Left lung (tissue), 10 donors: ENCODE measurements around the gene EIF4E1B. TPM values are rescaled to one million over a fixed set of nuclear protein-coding genes. Genes with fewer than 3 reads are reported as not detected.
A peak's percentile ranks its signal among the peaks of the same experiment; 100 is the strongest.

ENCODE experiments used
- ATAC-seq: fragments of 200-7000 bp; cut with Tn5 transposase; one replicate; pipeline ENCODE4 v1.9.1; 2020; ENCODE audit warnings: moderate library complexity
- DNase-seq, 4 donors: peaks; one replicate each; pipeline ENCODE4 v3.0.0-alpha.2; 2013 to 2020
- H3K27ac ChIP-seq, 2 donors: fragments of 200-600 bp; sonication (generic) in 1 of 2; one replicate each; pipeline versions ENCODE4 v1.5.0 to v1.8.0; 2020 to 2021
- H3K27me3 ChIP-seq, 2 donors: fragments of 200-600 bp; sonication (generic) in 1 of 2; one replicate each; pipeline versions ENCODE4 v1.5.0 to v1.8.0; 2020 to 2021
- H3K36me3 ChIP-seq, 2 donors: fragments of 200-600 bp; sonication (generic) in 1 of 2; one replicate each; pipeline versions ENCODE4 v1.5.0 to v1.8.0; 2020 to 2021
- H3K4me1 ChIP-seq, 2 donors: fragments of 200-600 bp; one replicate each; pipeline ENCODE4 v1.8.0; 2021
- H3K4me3 ChIP-seq, 2 donors: fragments of 200-600 bp; sonication (generic) in 1 of 2; one replicate each; pipeline versions ENCODE4 v1.5.0 to v1.8.0; 2020 to 2021; ENCODE audit warnings: mild to moderate bottlenecking in 1 of 2
- H3K9me3 ChIP-seq, 2 donors: fragments of 200-600 bp; sonication (generic) in 1 of 2; one replicate each; pipeline versions ENCODE4 v1.5.0 to v1.8.0; 2020 to 2021
- CTCF ChIP-seq, 2 donors: fragments of 200-600 bp; sonication (generic) in 1 of 2; IDR thresholded peaks; one replicate each; pipeline versions ENCODE4 v1.5.0 to v1.8.0; 2021; ENCODE audit warnings: antibody characterized with exemption in 2 of 2
- intact Hi-C, 2 donors: fragments of 100-400 bp; cut with DNase I; formaldehyde crosslinking; loops; one replicate each; pipeline versions ENCODE4 v1.11.2 to v1.14.2; 2022
- polyA plus RNA-seq, 6 donors: library from polyadenylated mRNA; unstranded; fragments of 120-200 nt; gene quantifications; one replicate each; pipeline ENCODE4 v1.2.1, GENCODE V29; 2013; ENCODE audit not compliant: insufficient read length in 6 of 6
- total RNA-seq, 2 donors: library from RNA; stranded (reverse); fragmentation: NEBNext Ultra II Directional; extraction: Animal tissue kit (Norgen Biotek cat#: 25700); gene quantifications; one replicate each; pipeline ENCODE4 v1.2.1, GENCODE V29; 2021
- donor health status: DM: no; HTN: yes; CAD: no.
- donor health status: DM: no; HTN: no; CAD: no.

Gene EIF4E1B
- total and polyA plus RNA-seq, 8 donors, result 0.07 to 0.10 (median 0.08) TPM; not detected in 5

- H3K36me3 ChIP-seq, result no peaks in the 10 kb centered on the region
- H3K4me1 ChIP-seq, result peaks cover 0 to 10% of the 10 kb centered on the region in 2 donors
- intact Hi-C loops, result no loop called here
- no peaks in the 10 kb centered on the region for H3K9me3 ChIP-seq
- H3K27ac ChIP-seq, result no peak overlapping the region
- H3K4me3 ChIP-seq, result no peak overlapping the region
- peaks cover 0 to 36% of the 10 kb centered on the region in 2 donors for H3K27me3 ChIP-seq
- no peak for ATAC-seq
- DNase-seq, result no peak
- TF ChIP-seq CTCF (IDR thresholded peaks at IDR 0.05), result no peak
Observed at GRCh38 chr5:176593273-176593869, 37.1 kb upstream of the EIF4E1B start.

- peaks cover 0 to 42% of the 10 kb centered on the region in 2 donors for H3K27me3 ChIP-seq
- peaks cover 0 to 10% of the 10 kb centered on the region in 2 donors for H3K4me1 ChIP-seq
- no peaks in the 10 kb centered on the region for H3K9me3 ChIP-seq
- no peaks in the 10 kb centered on the region for H3K36me3 ChIP-seq
- H3K27ac ChIP-seq, result no peak overlapping the region
- ATAC-seq (no peak), DNase-seq (no peak)
- intact Hi-C loops, result no loop called here
- H3K4me3 ChIP-seq, result no peak overlapping the region
- TF ChIP-seq CTCF (IDR thresholded peaks at IDR 0.05), result no peak
Observed at GRCh38 chr5:176594554-176594953, 35.9 kb upstream of the EIF4E1B start.

GRCh38 chr5:176595386-176595943 is 35.0 kb upstream of the EIF4E1B start:
- DNase-seq (no peak), ATAC-seq (no peak)
- Histone ChIP-seq H3K4me1 (peaks cover 0 to 10% of the 10 kb centered on the region in 2 donors), H3K27ac (no peak overlapping the region), H3K4me3 (no peak overlapping the region), H3K27me3 (peaks cover 0 to 42% of the 10 kb centered on the region in 2 donors), H3K36me3 (no peaks in the 10 kb centered on the region), H3K9me3 (no peaks in the 10 kb centered on the region)
- intact Hi-C loops, result no loop called here
- no peak for TF ChIP-seq CTCF (IDR thresholded peaks at IDR 0.05)

- no peak for TF ChIP-seq CTCF (IDR thresholded peaks at IDR 0.05)
- ATAC-seq, result no peak
- no peak overlapping the region for H3K27ac ChIP-seq
- intact Hi-C loops, result no loop called here
- no peak for DNase-seq
- H3K36me3 ChIP-seq, result no peaks in the 10 kb centered on the region
- no peaks in the 10 kb centered on the region for H3K9me3 ChIP-seq
- H3K27me3 ChIP-seq, result peaks cover 0 to 42% of the 10 kb centered on the region in 2 donors
- H3K4me3 ChIP-seq, result no peak overlapping the region
- H3K4me1 ChIP-seq, result peaks cover 0 to 10% of the 10 kb centered on the region in 2 donors
Observed at GRCh38 chr5:176596069-176596644, 34.3 kb upstream of the EIF4E1B start.

GRCh38 chr5:176596689-176597416 is 33.6 kb upstream of the EIF4E1B start:
- DNase-seq (peak in 1 of 4 donors; percentile 39), ATAC-seq (peak; percentile 88)
- Histone ChIP-seq H3K27me3 (peaks cover 0 to 42% of the 10 kb centered on the region in 2 donors), H3K9me3 (no peaks in the 10 kb centered on the region), H3K27ac (no peak overlapping the region), H3K4me3 (no peak overlapping the region), H3K4me1 (peaks cover 0 to 10% of the 10 kb centered on the region in 2 donors), H3K36me3 (no peaks in the 10 kb centered on the region)
- intact Hi-C loops, result no loop called here
- no peak for TF ChIP-seq CTCF (IDR thresholded peaks at IDR 0.05)
